ENCODE results near the gene GHR.

The GHR gene

DNA sequence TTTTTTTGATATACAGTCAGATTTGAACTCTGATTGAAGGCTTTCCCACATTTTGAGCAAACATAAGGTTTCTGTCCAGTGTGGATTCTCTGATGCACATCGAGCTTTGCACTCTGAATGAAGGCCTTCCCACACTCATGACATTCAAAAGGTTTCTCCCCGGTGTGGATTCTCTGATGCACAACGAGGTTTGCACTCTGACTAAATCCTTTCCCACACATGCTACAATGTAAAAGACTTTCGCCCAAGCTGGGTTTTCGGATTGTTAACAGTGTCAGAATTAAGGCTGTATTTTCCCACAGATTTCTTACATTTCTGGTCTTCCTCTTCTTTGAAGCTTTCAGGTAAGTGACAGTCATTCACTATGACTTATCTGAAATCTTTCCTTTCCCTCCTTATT is 44.3 kb downstream of the GHR start:
- DNase-seq: no peak

GRCh38 chr5:42467981-42468524 is 44.8 kb downstream of the GHR start:
- no peak for DNase-seq

DNA sequence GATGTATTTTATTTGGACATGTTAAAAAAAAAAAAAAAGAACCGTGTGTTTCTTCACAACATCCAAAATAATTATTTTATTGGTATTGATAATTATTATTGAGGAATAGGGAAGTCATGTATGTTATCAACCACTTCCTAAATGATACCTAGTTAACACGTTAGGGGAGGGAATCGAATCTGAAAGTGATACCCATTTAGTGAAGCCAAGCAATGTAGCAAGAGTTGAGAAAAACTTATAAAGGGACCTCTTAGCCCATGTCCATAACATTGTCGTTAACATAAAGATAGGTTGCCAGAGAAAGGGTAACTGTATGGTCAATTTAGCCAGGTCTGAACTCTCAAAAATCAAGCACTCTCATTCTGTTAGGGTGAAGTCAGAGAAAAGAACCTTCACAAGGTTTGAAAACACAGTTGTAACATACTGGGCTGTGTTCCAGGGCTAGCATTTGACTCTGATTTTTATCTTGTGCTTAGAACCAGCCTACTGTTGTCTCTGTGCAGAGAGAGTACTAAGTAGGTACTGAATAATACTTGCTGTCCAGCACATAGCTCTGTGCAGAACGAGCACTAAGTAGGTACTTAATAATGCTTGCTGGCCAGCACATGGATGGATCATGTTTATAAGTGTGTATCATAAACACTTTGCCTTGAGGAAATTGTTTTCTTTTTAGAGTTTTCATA is 60.4 kb downstream of the GHR start:
- no peak for DNase-seq

DNA sequence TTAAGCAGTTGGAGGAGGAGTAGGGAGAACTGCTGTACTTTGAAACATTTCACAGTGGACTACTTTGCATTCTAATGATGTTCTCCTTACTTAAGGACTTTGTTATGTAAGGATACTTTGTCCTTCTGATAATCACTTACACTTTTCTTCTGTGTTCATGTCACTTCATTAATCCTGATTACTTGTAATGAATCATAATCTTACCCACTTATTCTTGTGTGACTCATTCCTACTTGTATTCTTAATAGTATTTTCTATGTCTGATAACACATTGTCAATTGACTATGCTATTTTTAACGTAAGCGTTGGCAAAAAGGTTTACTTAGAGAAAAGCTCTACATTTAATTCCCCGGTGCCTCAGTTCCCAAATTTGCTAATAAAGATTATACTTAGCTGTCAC is 63.8 kb downstream of the GHR start:
- no peak for DNase-seq

DNA sequence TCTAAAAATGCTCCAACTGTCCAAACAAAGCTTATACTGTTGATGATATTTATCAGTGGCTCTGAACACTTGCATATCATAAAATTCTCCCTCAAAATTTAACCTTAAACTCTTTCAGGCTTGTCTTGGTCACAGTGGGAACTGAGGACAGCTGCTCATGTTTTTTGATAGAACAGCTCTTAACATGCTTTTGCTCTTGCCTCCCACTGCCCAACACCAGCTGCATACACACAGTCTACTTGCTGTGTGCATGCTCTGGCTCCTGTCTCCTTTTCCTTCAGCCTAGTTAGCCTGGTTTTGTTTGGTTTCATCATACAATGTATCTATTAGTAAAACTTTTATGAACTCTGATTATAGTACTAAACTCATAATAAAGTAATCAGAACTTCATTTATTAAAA is 64.6 kb downstream of the GHR start:
- no peak for DNase-seq

- no peak for DNase-seq
Measured at GRCh38 chr5:42490831-42491230, 67.6 kb downstream of the GHR start.

GRCh38 chr5:42491699-42492098 is 68.5 kb downstream of the GHR start:
- no peak for DNase-seq

GRCh38 chr5:42492974-42493373 is 69.7 kb downstream of the GHR start:
- no peak for DNase-seq

DNA sequence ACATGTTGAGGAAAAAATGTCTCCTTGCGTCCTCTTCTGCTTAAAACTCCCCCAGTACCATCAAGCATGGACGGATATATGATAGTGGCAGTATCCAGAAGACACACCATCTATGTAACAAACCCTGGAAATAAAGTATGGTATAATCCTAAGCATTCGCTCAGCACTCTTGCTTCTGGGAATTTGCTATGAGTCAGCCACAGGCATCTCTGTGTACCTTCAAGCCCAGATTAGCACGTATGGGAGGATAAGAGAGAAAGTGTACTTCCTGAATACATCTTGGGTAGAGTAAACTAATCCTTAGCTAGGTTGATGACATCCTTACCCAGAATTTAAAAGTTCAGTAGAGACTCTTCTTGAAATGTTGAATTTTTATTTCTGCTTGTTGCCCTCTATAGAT is 71.2 kb downstream of the GHR start:
- DNase-seq: no peak

DNA sequence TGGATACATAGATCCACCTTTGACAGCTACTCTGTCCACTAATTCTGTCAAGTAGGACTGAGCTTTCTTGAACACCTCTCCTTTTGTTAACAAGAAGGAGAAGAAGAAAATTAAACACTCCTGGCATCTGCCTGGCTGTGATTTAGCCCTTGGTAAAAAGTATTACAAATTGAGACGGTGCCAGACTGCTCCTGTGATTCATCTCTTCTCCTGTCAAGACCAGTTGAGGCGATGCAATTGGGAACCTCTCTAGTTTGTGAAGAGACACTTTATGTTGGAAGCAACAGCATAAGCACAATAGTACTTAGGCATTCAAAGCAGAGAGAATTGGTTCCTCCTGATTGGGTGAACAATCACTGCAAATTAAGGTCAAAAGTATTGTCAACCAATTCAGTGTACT is 72.7 kb downstream of the GHR start:
- no peak for DNase-seq

DNA sequence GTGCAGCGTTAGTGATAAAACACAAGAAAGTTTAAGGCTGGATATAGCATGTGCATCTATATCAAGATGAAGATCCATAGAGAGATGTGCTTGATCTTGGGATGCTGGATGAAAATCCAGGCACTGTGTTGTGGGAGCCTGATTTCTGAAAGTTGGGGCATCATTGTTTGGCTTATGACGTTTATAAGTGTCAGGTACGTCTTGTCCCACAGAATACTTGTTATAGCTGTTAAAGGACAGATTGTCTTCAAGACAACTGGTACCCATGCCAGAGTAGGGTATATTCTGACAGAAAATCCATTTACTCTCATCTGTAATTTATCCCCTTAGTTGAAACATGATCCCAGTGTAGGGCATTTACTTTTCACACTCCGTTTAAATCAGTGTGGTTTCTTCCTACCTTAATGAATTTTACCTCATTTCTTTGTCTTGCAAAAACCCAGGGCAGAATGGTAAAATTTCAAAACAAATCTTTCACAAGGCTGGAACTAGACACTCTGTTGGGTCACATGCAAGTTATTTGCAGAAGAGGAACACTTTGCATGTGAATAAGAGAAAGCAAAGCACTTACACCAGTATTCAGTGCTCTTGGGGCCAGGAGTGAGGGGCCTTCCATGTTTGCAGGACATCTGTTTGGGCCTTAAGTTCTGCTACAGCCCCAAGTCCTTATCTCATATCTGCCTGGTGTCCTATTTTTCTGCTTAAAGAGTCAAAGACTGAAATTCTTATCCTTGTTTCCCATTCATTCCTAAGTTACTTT is 73.3 kb downstream of the GHR start:
- no peak for DNase-seq

DNA sequence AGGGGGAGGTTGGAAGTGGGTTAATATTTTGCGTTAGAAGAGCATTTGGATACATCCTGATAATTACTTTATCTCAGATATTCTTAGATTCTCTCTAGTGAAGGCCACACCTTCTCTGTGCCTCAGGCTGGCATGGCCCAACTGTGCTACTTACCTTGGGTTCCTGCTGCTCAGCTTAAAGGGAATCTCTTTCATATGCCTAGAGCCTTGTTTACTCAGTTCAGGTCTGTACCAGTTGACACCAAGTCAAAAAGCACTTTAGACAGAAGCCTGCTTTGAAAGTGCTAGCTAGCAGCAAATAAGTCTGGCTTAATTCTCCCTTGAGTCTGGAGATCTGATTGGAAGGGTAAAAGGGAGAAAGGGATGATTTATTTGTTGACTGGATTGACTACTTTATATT is 74.8 kb downstream of the GHR start:
- DNase-seq: no peak

GRCh38 chr5:42499016-42499415 is 75.8 kb downstream of the GHR start:
- no peak for DNase-seq

DNA sequence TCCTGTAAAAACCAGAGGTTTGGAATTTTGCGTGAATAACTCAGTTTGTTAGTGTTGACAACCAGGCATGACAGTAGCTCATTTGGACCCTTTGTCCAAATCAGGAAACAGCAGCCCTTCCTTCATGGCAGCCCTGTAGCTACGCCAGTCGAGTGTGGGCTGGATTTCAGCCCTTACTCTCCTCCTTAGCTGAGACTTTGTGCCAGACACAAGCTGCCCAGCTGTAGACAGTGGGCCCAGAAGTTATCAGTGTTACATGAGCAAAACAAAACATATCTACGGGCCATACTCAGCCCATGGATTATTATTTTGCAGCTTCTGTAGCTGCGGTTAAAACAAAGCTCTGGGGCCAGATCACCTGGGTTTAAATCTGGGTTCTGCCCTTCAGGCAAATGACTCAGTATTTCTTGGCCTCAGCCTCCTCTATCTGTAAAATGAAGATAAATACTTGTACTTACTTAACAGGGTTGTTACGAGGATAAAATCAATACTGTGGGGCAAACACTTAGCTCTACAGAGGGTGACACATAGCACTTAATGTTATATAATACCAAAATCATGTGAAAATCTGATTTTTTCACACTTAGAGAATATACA is 76.9 kb downstream of the GHR start:
- no peak for DNase-seq

GRCh38 chr5:42502613-42503470 is 79.6 kb downstream of the GHR start:
- no peak for DNase-seq

DNA sequence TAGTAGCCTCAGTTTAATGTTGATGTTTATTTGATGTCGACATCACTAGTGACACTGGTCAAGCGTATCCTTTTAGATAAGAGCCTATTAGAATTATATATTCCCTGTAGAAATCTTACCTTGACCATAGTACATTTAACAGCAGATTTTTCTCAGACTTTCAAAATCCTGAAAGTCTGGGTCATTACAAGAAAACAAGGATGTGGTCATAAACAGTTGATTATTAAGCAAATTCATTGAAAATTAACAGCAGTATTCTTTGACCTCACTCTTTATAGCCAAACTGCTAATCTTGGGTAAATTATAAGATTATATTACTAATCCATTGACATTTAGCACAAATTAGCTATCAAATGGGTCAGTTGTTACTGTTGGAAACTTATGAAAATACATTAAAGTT is 83.4 kb downstream of the GHR start:
- DNase-seq: no peak

DNA sequence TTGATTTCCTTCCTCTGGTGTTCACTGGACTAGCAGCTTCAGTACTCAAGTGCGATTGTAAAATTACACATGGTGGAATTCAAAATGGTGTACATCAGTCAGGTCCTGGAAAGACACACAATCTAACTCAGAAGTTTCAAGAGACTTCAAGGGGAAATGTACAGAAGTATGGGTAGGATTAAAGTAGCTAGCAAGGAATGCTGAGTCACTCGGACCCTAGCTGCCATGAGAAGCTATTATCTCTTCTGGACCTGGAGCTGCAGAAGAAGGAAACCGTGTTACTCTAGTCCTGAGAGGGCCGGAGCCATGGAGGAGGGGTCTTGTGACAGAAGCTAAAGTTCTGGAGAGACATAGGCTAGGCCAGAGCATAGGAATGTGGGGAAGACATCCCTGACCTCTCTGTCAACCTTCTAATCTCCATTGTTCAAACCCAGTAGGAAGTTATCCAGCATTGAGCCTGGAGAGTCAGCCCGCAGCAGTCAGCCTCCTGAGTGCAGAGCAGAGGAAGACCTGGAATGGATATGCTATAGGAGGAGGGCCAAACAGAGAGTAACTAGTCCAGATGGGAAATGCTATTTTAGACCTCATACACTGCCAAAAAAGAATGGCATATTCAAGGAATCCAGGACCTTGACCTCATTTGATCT is 84.3 kb downstream of the GHR start:
- no peak for DNase-seq

DNA sequence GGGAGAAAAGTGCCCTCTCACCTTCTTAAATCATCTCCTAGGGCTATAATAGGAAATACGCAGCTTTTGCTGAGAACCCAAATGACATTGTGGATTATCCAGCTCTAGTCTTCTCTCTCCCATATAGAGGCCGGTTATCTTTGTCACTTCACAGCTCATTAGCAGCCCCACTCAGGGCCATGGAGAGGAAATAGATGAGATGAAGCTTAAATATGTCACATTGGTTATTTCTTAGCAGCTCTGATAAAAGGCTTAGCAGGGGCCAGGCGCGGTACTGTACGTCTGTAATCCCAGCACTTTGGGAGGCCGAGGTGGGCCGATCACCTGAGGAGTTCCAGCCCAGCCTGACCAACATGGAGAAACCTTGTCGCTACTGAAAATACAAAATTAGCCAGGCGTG is 90.0 kb downstream of the GHR start:
- no peak for DNase-seq

DNA sequence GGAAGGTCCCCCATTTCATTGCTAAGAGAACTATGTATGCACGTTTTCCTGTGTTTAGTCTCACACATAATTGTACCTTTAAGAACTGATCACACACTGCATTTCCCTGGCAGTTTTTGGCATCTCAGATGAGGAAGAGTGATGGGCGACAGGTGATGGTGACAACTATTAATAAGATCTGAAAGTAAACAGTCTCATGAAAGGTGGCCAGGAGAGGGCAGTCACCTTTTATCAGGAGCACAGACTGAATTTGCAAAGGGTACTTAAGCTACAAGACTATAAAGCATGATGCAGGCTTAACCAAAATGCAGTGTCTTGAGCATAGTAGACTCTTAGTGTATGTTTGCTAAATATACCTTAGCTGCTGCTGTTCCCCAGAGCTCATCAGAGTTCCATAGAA is 91.5 kb downstream of the GHR start:
- no peak for DNase-seq

DNA sequence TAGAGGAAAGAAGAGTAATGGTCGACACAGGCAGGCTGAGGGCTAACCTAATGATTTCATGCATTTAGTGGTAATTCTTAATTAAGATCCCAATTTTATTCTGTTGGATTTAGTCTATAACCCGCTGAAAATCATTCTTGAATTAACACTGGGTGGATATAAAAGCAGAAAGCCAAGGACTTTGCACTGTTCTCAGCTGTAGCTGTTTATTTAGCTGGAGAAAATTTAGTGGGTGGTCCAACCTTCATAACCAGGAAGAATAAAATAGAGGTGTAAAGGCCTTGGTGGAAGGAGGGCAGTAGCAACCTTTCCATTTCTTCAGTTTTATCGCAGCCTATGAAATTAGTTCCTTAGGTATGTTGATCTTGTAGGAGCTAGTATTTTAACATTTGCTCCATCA is 92.3 kb downstream of the GHR start:
- no peak for DNase-seq

DNA sequence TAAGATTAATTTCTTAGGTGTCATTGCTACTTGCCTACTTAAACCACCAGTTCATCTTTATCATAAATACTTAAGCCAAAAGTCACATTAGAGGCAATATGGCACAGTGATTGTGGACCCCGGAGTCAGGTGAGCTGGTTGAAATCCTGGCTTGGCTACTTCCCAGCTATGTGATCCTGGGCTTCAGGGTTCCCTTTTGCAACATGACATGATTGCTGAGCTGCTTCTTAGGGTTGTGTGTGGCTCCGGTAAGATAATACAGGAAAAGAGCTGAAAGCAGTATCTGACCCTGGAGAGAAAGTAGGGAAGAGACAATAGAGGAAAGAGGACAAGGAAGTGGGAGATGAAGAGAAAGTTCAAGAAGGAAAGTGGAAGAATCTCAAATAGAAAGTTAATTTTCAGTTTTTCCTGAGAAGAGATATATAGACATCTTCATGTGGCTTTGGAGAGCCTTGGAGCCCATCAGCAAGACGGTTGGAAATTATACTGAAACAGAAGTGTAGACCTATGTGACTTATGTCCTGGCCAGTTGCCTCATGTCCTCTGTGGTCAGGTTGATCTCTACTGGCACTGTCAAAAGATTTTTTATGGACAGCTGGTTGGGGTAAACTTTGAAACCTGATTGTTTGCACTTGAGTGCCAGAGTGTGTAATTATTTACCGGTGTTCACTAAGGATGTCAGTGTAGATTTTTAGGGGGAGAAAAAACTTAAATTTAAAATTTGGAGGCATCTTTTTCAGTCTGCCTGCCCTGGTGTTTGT is 93.2 kb downstream of the GHR start:
- no peak for DNase-seq

- no peak for DNase-seq
Measured at GRCh38 chr5:42517164-42517563, 93.9 kb downstream of the GHR start.
